Esophagus squamous epithelium (tissue), 4 donors: ENCODE results near the gene HDAC3.

Source experiments
- CTCF ChIP-seq, 6 experiments: fragments of 450-650 bp in 4 of 6; fragments of 200-600 bp in 2 of 6; sonication (generic) in 2 of 6; IDR thresholded peaks; one replicate each; pipeline ENCODE4 v1.5.1; 2016 to 2019; ENCODE audit warnings: antibody characterized with exemption in 6 of 6, mild to moderate bottlenecking in 4 of 6, moderate library complexity in 4 of 6
- POLR2A ChIP-seq, 4 donors: fragments of 450-650 bp; IDR thresholded peaks; one replicate each; pipeline ENCODE4 v1.6.1; 2017; ENCODE audit warnings: antibody characterized with exemption in 4 of 4, mild to moderate bottlenecking in 4 of 4, moderate library complexity in 3 of 4

- TF ChIP-seq CTCF (IDR thresholded peaks at IDR 0.05) = no peak
- no peak for TF ChIP-seq POLR2A (IDR thresholded peaks at IDR 0.05)
Measured at GRCh38 chr5:141598391-141599345, 38.0 kb downstream of the HDAC3 start.
